ENCODE results near the gene CIART.

- TF ChIP-seq POLR2A (IDR thresholded peaks at IDR 0.05), result peak in 1 of 2 donors; percentile 19
- TF ChIP-seq CTCF (IDR thresholded peaks at IDR 0.05), result no peak
Observed at GRCh38 chr1:150259758-150260669, 22.3 kb upstream of the CIART start.

Data from uterus (tissue), 2 donors.